ENCODE data around the gene GOLGA7B. TPM values are rescaled to one million over a fixed set of nuclear protein-coding genes. Genes with fewer than 3 reads are reported as not detected.
"Not testable (repeated sequence)": the region's sequence is repeated elsewhere in the genome, so short reads cannot be mapped to it uniquely, and the experiment has no call there.

GOLGA7B gene
- total and polyA plus RNA-seq, 12 donors = 0.05 to 1.0 (median 0.24) TPM

- DNase-seq = no peak
- peaks cover 0 to 14% (median 9%) of the 10 kb centered on the region in 9 donors for H3K4me1 ChIP-seq
- intact Hi-C loops (cut with DNase I) = no loop called here
- peaks cover 0 to 21% (median 0%) of the 10 kb centered on the region in 7 donors for H3K27me3 ChIP-seq
- TF ChIP-seq CTCF (IDR thresholded peaks at IDR 0.05) = no peak
- no peak for ATAC-seq
- no peak overlapping the region for H3K27ac ChIP-seq
- H3K36me3 ChIP-seq = no peaks in the 10 kb centered on the region
- H3K4me3 ChIP-seq = no peak overlapping the region
- no peaks in the 10 kb centered on the region for H3K9me3 ChIP-seq
- WGBS, 2 donors = 53 to 61% methylated on average over 7 of the region's 7 CpGs
These were observed 6.9 kb upstream of the GOLGA7B start for GRCh38 chr10:97842656-97843280.

- WGBS, 2 donors = 23 to 24% methylated on average over 2 of the region's 2 CpGs
- intact Hi-C loops (cut with DNase I) = no loop called here
- ATAC-seq = no peak
These were observed 6.4 kb upstream of the GOLGA7B start for GRCh38 chr10:97843281-97843671.

GRCh38 chr10:97843972-97844371 lies 5.7 kb upstream of the GOLGA7B start:
- H3K9me3 ChIP-seq; H3K4me3 ChIP-seq; DNase-seq; H3K36me3 ChIP-seq; ATAC-seq; H3K27ac ChIP-seq; intact Hi-C loops (cut with DNase I): not testable (repeated sequence)
- Histone ChIP-seq H3K27me3 (peaks cover 0 to 33% (median 3%) of the 10 kb centered on the region in 7 donors), H3K4me1 (peaks cover 0 to 14% (median 9%) of the 10 kb centered on the region in 9 donors)
- WGBS, 2 donors = 80 to 91% methylated on average over 1 of the region's 2 CpGs

More at GRCh38 chr10:97843281-97843671, 6.4 kb upstream of the GOLGA7B start:
- no peak for TF ChIP-seq CTCF (IDR thresholded peaks at IDR 0.05)
- DNase-seq = no peak
- no peak overlapping the region for H3K27ac ChIP-seq
- H3K4me3 ChIP-seq = no peak overlapping the region
- H3K9me3 ChIP-seq = no peaks in the 10 kb centered on the region
- peaks cover 0 to 14% (median 9%) of the 10 kb centered on the region in 9 donors for H3K4me1 ChIP-seq
- H3K27me3 ChIP-seq = peaks cover 0 to 26% (median 0%) of the 10 kb centered on the region in 7 donors
- H3K36me3 ChIP-seq = no peaks in the 10 kb centered on the region

- Histone ChIP-seq H3K4me3 (no peak overlapping the region), H3K9me3 (no peaks in the 10 kb centered on the region), H3K27ac (no peak overlapping the region), H3K36me3 (no peaks in the 10 kb centered on the region), H3K27me3 (peaks cover 0 to 40% (median 3%) of the 10 kb centered on the region in 7 donors), H3K4me1 (peaks cover 0 to 11% (median 7%) of the 10 kb centered on the region in 9 donors)
- intact Hi-C loops (cut with DNase I) = no loop called here
- ATAC-seq (no peak), DNase-seq (no peak)
- no peak for TF ChIP-seq CTCF (IDR thresholded peaks at IDR 0.05)
- 89 to 91% methylated on average over 3 of the region's 3 CpGs for WGBS, 2 donors
These were observed 5.0 kb upstream of the GOLGA7B start for GRCh38 chr10:97844678-97845077.

- H3K27ac ChIP-seq = no peak overlapping the region
- H3K36me3 ChIP-seq = no peaks in the 10 kb centered on the region
- H3K9me3 ChIP-seq = no peaks in the 10 kb centered on the region
- DNase-seq = no peak
- intact Hi-C loops (cut with DNase I) = no loop called here
- peak overlapping the region; percentile 32 to 60 (median 50) for H3K4me3 ChIP-seq
- no peak for TF ChIP-seq CTCF (IDR thresholded peaks at IDR 0.05)
- H3K4me1 ChIP-seq = peaks cover 0 to 9% (median 5%) of the 10 kb centered on the region in 9 donors
- peaks cover 4 to 73% (median 41%) of the 10 kb centered on the region in 7 donors for H3K27me3 ChIP-seq
- ATAC-seq = peak in 1 of 8 donors; percentile 13
- 8 to 10% methylated on average over 14 to 16 of the region's 16 CpGs for WGBS, 2 donors
These were observed 448 bp upstream of the GOLGA7B start for GRCh38 chr10:97849103-97849686.
